Liver (tissue), 9 donors: ENCODE data around the gene TNFRSF1B. TPM values are rescaled to one million over a fixed set of nuclear protein-coding genes. Genes with fewer than 3 reads are reported as not detected.
A peak's percentile ranks its signal among the peaks of the same experiment; 100 is the strongest.

Experiments used
- DNase-seq: peaks from one replicate; pipeline ENCODE4 v3.0.0-alpha.2; 2017; ENCODE audit warnings: low spot score
- H3K27ac ChIP-seq, 2 donors: one replicate each; pipeline ENCODE4 v1.7.0; 2013; ENCODE audit warnings: inconsistent platforms in 2 of 2, low read length in 2 of 2, control low read depth in 1 of 2, low read depth in 1 of 2, mild to moderate bottlenecking in 1 of 2
- H3K27me3 ChIP-seq, 4 donors: one replicate each; pipeline versions ENCODE4 v1.6.1 to v1.7.0; 2013; ENCODE audit warnings: low read length in 3 of 4, inconsistent platforms in 1 of 4, mild to moderate bottlenecking in 1 of 4, moderate library complexity in 1 of 4; ENCODE audit not compliant: control insufficient read depth in 4 of 4, insufficient read depth in 4 of 4
- H3K36me3 ChIP-seq, 4 donors: one replicate each; pipeline versions ENCODE4 v1.6.1 to v1.7.0; 2013; ENCODE audit warnings: low read length in 3 of 4, mild to moderate bottlenecking in 3 of 4, low read depth in 1 of 4, moderate library complexity in 1 of 4; ENCODE audit not compliant: control insufficient read depth in 4 of 4, insufficient read depth in 3 of 4
- H3K4me1 ChIP-seq, 4 donors: one replicate each; pipeline versions ENCODE4 v1.6.1 to v1.7.0; 2013; ENCODE audit warnings: low read length in 3 of 4, mild to moderate bottlenecking in 3 of 4, moderate library complexity in 1 of 4; ENCODE audit not compliant: control insufficient read depth in 4 of 4, insufficient read depth in 4 of 4
- H3K4me3 ChIP-seq, 3 donors: one replicate each; pipeline versions ENCODE4 v1.6.1 to v1.7.0; 2013; ENCODE audit warnings: low read length in 3 of 3, control low read depth in 1 of 3, low read depth in 1 of 3, mild to moderate bottlenecking in 1 of 3
- H3K9ac ChIP-seq, 2 donors: one replicate each; pipeline ENCODE4 v1.7.0; 2013; ENCODE audit warnings: low read length in 2 of 2, mild to moderate bottlenecking in 2 of 2, moderate library complexity in 2 of 2, control low read depth in 1 of 2, low read depth in 1 of 2
- H3K9me3 ChIP-seq, 4 donors: one replicate each; pipeline versions ENCODE4 v1.6.1 to v1.7.0; 2013; ENCODE audit warnings: low read length in 3 of 4; ENCODE audit not compliant: control insufficient read depth in 4 of 4
- ATF3 ChIP-seq: IDR thresholded peaks from 2 replicates; pipeline ENCODE4 v1.6.1; 2016; ENCODE audit warnings: antibody characterized with exemption
- CTCF ChIP-seq: fragments of 150-350 bp; IDR thresholded peaks from 2 replicates; pipeline ENCODE4 v1.5.1; 2017; ENCODE audit warnings: improper control_type of control experiment, low read depth, low read length; ENCODE audit not compliant: missing input control
- EGR1 ChIP-seq, 2 donors: IDR thresholded peaks; 2 replicates each; pipeline ENCODE4 v1.6.1; 2016 to 2018; ENCODE audit warnings: antibody characterized with exemption in 2 of 2, low read depth in 2 of 2
- FOXA1 ChIP-seq: IDR thresholded peaks from 2 replicates; pipeline ENCODE4 v1.6.1; 2016; ENCODE audit warnings: antibody characterized with exemption
- FOXA2 ChIP-seq: IDR thresholded peaks from 2 replicates; pipeline ENCODE4 v1.6.1; 2016; ENCODE audit warnings: antibody characterized with exemption
- GABPA ChIP-seq, 2 donors: IDR thresholded peaks in 1 of 2; conservative IDR thresholded peaks in 1 of 2; 2 replicates each; pipeline ENCODE4 v1.6.1; 2016; ENCODE audit warnings: antibody characterized with exemption in 2 of 2, mild to moderate bottlenecking in 1 of 2, moderate library complexity in 1 of 2
- HNF4A ChIP-seq, 2 donors: conservative IDR thresholded peaks; 2 replicates each; pipeline ENCODE4 v1.6.1; 2016; ENCODE audit warnings: antibody characterized with exemption in 2 of 2, mild to moderate bottlenecking in 2 of 2
- HNF4G ChIP-seq: IDR thresholded peaks from 2 replicates; pipeline ENCODE4 v1.6.1; 2016; ENCODE audit warnings: antibody characterized with exemption
- JUND ChIP-seq, 2 donors: IDR thresholded peaks; 2 replicates each; pipeline ENCODE4 v1.6.1; 2016; ENCODE audit warnings: antibody characterized with exemption in 2 of 2
- MAX ChIP-seq: IDR thresholded peaks from 2 replicates; pipeline ENCODE4 v1.6.1; 2016; ENCODE audit warnings: antibody characterized with exemption
- NR2F2 ChIP-seq: IDR thresholded peaks from 2 replicates; pipeline ENCODE4 v1.6.1; 2016; ENCODE audit warnings: antibody characterized with exemption
- RAD21 ChIP-seq, 2 donors: IDR thresholded peaks; 2 replicates each; pipeline ENCODE4 v1.6.1; 2016; ENCODE audit warnings: antibody characterized with exemption in 2 of 2, mild to moderate bottlenecking in 2 of 2
- REST ChIP-seq: IDR thresholded peaks from 2 replicates; pipeline ENCODE4 v1.6.1; 2016; ENCODE audit warnings: antibody characterized with exemption, mild to moderate bottlenecking
- RXRA ChIP-seq, 2 donors: IDR thresholded peaks; 2 replicates each; pipeline ENCODE4 v1.6.1; 2017 to 2018; ENCODE audit warnings: antibody characterized with exemption in 2 of 2, mild to moderate bottlenecking in 1 of 2
- SP1 ChIP-seq: IDR thresholded peaks from 2 replicates; pipeline ENCODE4 v1.6.1; 2018; ENCODE audit warnings: antibody characterized with exemption, mild to moderate bottlenecking
- TAF1 ChIP-seq: conservative IDR thresholded peaks from 2 replicates; pipeline ENCODE4 v1.6.1; 2016; ENCODE audit warnings: antibody characterized with exemption, mild to moderate bottlenecking
- YY1 ChIP-seq: IDR thresholded peaks from 2 replicates; pipeline ENCODE4 v1.6.1; 2016; ENCODE audit warnings: antibody characterized with exemption, mild to moderate bottlenecking
- ZBTB33 ChIP-seq: IDR thresholded peaks from 2 replicates; pipeline ENCODE4 v1.6.1; 2016; ENCODE audit warnings: antibody characterized with exemption
- WGBS: extraction: QIAGEN DNeasy Blood & Tissue Kit; methylation state at CpG from one replicate; pipeline ENCODE4 v1.1.7; 2013; 5-methylcytosine and 5-hydroxymethylcytosine counted together
- polyA plus RNA-seq, 2 donors: library from polyadenylated mRNA; stranded (reverse) in 1 of 2; unstranded in 1 of 2; fragments of 200-250 nt in 1 of 2; fragments of >200 nt in 1 of 2; fragmentation: Nextera tagmentation in 1 of 2; extraction: Ambion mirVana in 1 of 2; gene quantifications; one replicate each; pipeline versions ENCODE4 v1.2.1 to v1.2.3, GENCODE V29; 2013 to 2015
- total RNA-seq, 2 donors: library from RNA; depleted of rRNA; stranded (reverse); fragments of >200 nt; gene quantifications; one replicate each; pipeline ENCODE4 v1.2.3, GENCODE V29; 2014
- donor health status: healthy.
- donor health status: healthy.
- donor health status: healthy.
- donor health status: healthy.
- donor health status: healthy.

TNFRSF1B gene
- total and polyA plus RNA-seq, 4 donors: 7.2 to 19.6 (median 16.5) TPM

- TF ChIP-seq SP1 (peak; percentile 72), REST (no peak), NR2F2 (peak; percentile 92), YY1 (peak; percentile 38), ZBTB33 (no peak), ATF3 (peak; percentile 49), FOXA1 (no peak), RAD21 (IDR thresholded peaks at IDR 0.05) (peak; percentile 14 to 37), HNF4A (conservative IDR thresholded peaks at IDR 0.05) (no peak), RXRA (IDR thresholded peaks at IDR 0.05) (peak; percentile 7 to 50), MAX (no peak), HNF4G (no peak), JUND (IDR thresholded peaks at IDR 0.05) (peak; percentile 99), GABPA (IDR thresholded peaks at IDR 0.05 in 1 of 2, conservative IDR thresholded peaks at IDR 0.05 in 1 of 2) (peak in 1 of 2 donors; percentile 19), CTCF (no peak), EGR1 (IDR thresholded peaks at IDR 0.05; ENCODE audit: low read depth in 2 of 2) (no peak), FOXA2 (no peak), TAF1 (no peak)
- peaks cover 9 to 26% (median 17%) of the 10 kb centered on the region in 4 donors for H3K4me1 ChIP-seq
- no peak overlapping the region for H3K4me3 ChIP-seq
- no peaks in the 10 kb centered on the region for H3K36me3 ChIP-seq
- no peak overlapping the region for H3K9ac ChIP-seq
- H3K27ac ChIP-seq: peak overlapping the region; percentile 58 to 71
- H3K27me3 ChIP-seq: no peaks in the 10 kb centered on the region
- H3K9me3 ChIP-seq: no peaks in the 10 kb centered on the region
- DNase-seq: no peak
- WGBS: 52% methylated on average over 9 of the region's 9 CpGs
These were observed 4.9 kb upstream of the TNFRSF1B start for GRCh38 chr1:12161662-12162458.
